ENCODE data around the gene ARHGEF38.

ARHGEF38 gene

DNA sequence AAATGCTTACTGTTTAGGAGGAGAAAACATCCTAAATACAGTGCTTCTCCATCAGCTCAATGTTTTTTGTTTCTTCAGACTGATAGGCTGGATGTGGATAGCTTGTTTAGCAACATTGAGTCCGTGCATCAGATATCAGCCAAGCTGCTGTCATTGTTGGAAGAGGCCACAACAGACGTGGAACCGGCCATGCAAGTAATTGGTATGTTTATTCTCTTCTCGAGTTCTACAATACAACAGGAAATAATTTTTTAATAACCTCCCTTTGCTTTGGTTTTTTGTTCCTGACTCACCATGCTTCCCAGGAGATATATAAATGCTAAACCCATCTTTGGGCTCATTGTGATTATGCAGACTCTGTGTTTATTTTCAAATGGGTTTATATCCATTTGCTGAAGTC lies 60.9 kb downstream of the ARHGEF38 start:
- DNase-seq (no peak), ATAC-seq (no peak)

DNA sequence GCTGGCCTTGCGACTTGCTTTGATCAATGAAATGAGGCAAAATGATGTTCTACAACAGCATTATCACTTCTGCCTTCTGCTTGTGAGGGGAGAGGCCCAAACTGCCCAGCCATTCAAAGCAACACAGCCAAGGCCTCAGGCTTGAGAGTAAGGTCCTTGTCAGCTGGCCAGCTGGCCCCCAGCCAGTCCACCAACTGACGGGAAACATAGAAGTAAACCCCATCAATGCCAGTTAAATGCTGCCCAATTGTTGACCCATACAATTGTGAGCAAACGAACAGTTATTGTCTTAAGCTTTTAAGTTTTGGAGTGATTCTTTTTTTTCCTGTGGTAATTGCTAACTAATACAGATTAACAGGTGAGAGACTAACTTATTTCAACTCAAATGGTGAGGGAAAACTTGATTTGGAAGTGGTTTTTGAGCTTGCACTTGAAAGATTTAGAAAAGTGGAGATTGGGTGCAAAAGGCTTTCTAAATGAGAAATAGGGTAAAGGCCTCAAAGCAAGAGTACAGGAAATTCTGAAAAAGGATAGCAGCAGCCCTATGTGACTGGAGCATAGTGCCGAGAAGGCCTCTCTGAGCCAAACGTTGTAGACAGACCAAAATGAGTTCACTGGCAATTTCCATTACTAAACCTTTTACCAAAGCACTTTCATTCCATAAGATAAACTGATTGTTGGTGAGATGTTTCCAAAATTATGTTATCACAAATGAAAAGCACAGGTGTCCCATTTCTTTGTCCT lies 66.9 kb downstream of the ARHGEF38 start:
- DNase-seq (no peak), ATAC-seq (no peak)

DNA sequence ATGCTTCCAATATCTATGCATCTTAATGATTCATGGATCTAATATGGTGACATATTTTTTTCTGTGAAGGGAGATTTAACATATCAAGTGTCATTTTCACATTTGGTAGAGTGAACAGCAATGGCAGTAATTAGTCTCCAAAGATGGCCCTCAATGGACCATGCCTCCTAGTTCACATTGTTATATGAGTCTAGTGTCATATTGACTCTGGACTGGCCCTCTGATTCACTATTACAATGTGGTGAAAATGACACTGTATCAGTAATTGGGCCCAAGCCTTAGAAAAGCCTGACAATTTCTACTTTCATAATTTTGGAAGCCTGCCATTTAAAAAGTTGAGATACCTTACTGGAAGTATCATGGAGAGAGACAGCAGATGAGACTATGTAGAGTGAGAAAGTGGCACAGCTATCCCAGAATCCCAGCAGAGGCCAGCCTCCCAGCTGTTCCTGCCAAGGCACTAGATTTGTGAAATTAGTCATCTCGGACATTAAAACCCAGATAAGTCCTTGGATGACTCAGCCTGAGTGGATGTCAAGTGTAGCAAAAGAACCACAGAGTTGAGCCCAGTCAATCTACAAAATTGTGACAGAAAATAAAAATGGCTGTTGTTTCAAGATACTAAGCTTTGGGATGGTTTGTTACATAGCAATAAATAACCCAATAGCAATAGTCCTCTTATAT lies 68.4 kb downstream of the ARHGEF38 start:
- no peak for ATAC-seq
- DNase-seq, result no peak

DNA sequence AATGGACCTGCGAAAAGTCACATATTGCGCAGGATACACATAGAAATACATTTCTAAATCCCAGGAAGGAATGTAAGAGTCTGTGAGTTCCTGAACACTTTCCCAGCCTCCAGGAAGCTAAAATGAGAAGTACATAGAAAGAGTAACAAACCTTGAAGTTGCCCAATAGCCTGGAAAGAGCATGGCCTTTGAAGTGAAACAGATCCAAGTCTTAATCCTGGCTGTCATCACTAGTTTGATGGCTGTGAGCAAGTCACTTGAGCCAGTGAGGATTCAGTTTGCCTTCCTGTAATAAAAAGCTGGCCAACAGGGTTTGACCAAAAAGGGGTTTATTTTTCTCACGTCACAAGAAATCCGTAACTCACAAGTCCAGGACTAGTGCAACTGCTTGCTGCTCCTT lies 69.8 kb downstream of the ARHGEF38 start:
- DNase-seq (no peak), ATAC-seq (no peak)

DNA sequence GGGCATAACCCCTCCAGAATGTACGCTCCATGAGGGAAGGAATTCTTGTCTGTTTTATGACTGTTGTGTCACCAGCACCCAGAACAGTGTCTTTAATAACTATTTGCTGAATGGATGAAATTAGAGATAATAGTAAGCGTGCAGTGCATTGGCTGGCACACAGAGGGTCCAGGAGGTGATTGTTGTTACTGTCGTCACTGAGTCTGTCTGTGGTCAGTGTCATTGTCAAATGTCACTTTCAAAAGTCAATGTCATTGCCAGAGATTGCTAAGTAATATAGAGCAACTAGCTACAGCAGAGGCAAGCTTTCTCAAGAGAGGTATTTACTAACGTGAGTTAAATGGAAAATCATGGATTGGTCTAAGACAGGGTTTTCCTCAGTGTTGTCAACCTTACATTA lies 70.7 kb downstream of the ARHGEF38 start:
- ATAC-seq, result no peak
- no peak for DNase-seq

DNA sequence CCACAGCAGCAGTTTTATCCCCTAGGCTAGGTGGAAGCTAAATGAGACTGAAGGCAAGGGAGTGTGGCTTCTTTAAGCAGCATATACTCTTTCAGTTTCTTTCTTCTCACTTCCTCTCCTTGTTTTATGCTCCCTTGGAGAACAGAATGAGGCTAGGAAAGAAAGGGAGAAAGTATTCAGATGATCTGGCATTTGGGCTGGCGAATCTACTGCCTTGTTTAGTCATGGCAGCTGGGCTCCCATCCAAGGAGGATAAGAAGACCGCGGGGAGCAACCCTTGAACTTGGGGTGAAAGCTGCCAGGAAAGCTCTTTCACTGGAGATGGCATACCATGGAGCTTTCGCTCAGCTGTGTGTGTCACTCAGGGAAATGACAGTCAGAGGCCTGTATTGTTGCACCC lies 72.1 kb downstream of the ARHGEF38 start:
- no peak for ATAC-seq
- DNase-seq, result no peak

DNA sequence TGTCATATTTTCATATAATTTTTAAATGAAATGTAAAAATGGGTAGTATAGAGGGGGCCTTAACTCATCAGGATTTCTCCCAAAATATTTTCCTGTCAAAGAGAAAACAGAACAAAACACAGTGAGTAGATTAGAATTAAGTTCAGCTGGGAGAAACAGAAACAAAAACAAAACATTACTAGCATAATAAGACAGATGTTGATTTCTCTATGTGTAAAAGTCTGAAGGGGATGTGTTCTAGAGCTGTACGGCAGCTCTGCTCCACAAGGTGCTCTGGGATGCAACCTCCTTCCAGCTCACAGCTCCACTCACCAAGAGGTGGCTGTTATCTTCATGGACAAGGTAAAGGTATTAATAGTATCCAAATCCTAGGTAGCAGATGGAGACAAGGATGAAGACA lies 72.8 kb downstream of the ARHGEF38 start:
- no peak for ATAC-seq

DNA sequence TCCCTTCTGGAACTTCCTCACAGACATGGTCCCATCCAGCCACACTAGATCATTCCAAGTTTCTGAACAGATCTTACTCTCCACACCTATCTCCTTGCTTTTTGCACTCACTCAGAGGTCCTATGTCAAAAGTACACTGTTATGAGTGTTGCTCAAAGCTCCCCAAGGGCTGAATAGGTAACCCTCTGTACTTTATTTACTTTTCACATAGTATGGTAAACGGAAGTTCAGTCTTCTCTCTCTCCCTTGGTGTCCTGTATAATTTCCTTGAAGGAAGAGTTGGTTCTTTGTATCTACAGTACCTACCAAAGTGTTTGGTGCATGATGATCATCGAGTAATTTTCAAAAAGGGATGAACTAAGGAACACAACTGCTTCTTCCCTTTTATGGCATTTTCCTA lies 74.4 kb downstream of the ARHGEF38 start:
- no peak for ATAC-seq
- no peak for DNase-seq

More for the DNA sequence above, 72.8 kb downstream of the ARHGEF38 start:
- no peak for DNase-seq

DNA sequence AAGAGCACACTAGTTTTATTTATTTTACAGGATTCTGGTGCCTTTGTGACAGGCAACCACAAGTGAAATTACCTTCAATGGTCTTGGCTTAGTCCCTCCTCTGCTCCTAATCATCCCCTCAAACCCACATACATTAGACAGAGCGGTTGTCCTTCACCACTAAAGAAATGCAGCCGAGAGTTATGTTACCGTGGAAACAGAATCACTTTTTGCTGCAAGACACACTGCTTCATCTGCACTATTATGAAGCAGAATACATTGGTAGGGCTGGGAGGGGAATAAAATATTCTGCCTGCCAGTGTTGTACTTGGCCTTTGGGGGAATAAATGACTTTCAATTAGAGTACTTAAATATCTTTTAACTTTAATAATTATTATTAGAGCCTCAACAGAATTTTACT lies 75.2 kb downstream of the ARHGEF38 start:
- ATAC-seq, result no peak

DNA sequence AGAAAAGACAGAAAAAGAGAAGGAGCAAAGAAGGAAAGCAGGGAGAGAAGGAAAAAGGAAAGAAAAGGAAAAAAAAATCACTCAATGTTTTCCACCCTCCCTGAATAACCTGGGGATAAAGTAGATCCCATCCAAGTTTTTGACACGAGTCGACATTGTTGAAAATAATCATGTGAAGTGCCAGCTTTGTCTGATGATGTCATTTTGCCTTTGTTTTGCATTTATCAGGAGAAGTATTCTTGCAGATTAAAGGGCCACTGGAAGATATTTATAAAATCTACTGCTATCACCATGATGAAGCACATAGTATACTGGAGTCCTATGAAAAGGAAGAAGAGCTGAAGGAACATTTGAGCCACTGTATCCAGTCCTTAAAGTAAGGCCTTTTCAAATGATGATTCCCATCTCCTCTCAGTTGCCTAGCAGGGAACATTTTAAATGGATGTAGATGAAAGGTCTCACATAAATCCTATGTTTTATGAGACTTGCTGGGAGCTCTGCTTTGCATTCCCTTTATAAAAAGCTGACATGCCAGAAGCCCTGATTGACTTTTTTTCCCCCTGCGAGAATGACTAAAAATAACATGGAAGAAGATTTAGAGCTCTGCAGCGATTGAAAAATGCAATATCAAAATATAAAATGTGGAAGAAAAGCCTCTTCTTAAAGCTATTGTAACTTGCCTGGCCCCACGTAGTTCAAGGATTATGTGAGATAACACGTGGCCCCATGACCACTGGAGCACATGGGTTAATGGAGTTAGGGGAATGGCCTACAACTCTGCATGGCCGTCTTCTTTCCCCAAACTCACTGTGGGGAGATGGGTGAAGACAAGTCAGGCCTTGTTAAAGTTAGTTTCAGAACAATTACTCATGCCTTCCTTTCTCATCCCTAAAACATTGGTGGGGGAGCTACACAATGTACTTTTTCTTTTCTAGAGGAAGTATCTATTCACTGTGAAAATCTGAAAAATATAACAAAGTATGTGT lies 78.5 kb downstream of the ARHGEF38 start:
- no peak for DNase-seq
- no peak for ATAC-seq

More for the DNA sequence above, 75.2 kb downstream of the ARHGEF38 start:
- no peak for DNase-seq

DNA sequence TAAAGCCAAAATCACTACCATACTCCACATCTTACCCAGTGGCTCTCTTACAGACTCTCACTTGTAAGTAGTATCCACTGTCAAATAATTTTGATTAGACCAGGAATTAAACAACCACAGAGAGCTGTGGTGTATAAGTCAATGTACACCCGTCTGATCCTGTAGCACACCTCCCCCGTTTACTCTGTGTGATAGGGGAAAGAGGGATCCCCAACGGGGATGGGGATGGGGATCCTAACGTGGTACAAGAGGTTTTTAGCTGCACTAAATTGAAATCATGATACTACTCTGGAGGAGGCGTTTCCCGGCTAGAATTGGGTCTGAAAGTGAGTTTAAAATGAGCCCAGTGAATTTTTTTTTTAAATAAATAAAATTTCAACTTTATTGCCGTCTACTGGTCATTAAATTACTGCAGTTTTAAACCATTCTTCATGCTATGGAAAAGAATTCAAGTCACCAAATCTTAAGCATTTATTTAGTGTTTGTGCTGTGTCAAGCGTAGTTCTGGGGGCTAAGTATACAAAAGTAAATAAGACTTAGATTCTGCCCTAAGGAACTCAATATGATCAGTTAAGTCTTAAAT lies 79.5 kb downstream of the ARHGEF38 start:
- no peak for DNase-seq
- no peak for ATAC-seq

DNA sequence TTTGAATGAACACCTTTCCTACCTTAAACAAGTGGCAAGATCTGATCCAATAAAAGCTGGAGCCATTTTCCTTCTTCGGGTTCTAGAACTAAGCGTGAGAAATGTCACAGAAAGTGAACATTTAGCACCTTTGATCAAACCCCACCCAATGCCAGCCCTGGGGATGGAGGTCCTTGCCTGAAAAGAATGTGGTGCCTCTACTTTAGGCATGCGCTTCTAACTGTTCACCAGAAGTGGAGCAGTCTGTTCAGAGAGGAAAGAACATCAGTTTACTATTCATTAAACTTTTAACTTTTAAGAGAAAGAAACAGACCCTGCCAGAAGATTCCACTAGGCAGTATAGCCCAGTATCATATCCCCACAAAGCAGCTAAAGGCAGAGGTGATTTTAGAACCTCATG lies 80.2 kb downstream of the ARHGEF38 start:
- ATAC-seq (no peak), DNase-seq (no peak)

DNA sequence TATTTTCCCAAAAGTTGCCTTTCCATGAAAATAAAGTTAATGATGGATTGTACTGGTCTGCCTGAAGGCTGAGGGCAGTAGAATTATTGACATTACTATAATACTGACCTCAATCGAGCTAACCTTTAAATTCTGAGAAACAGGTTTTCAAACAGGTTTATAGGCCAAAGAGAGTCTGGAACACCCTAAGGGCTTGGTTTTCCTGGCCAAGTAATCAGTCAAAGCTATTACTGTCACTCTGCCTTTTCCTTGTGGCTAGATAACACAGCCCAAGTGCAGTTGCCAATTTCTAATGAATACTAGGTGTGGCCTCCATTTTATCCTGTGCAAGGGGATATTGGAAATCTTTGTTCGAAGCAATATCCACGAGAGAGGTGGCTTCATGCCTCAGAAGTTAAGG lies 80.8 kb downstream of the ARHGEF38 start:
- ATAC-seq, result no peak
- DNase-seq, result no peak

DNA sequence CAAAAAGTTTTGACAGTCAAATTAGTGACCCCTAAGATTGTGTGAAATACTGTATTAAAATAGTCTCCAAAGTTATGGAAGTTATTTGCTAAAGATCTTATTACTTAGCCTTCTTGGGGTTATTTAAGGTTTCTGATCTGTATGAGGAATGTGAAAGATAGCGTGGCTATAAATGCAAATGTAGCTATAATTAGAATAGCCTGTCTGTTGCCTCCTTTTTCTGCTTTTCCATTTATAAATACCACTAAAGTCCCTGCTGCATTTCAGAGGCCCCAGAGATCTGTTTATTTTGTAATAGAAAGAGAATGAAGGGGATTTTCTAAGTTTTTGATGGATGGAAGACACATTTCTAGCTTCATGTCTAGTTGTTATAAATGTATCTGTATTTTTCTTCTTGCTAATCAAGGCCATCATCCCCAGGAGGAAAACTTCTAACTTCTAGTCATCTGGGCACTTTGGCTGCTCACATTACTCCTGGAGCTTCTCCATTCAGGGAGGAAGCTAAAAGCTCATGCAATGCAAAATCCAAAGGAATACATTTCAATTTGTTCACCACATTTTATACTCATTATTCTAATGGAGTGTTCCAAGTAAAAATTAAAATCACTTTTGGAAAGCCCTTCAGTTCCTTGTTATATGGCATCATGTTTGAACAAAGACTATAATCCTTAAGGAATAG lies 82.1 kb downstream of the ARHGEF38 start:
- no peak for ATAC-seq
- DNase-seq, result no peak

DNA sequence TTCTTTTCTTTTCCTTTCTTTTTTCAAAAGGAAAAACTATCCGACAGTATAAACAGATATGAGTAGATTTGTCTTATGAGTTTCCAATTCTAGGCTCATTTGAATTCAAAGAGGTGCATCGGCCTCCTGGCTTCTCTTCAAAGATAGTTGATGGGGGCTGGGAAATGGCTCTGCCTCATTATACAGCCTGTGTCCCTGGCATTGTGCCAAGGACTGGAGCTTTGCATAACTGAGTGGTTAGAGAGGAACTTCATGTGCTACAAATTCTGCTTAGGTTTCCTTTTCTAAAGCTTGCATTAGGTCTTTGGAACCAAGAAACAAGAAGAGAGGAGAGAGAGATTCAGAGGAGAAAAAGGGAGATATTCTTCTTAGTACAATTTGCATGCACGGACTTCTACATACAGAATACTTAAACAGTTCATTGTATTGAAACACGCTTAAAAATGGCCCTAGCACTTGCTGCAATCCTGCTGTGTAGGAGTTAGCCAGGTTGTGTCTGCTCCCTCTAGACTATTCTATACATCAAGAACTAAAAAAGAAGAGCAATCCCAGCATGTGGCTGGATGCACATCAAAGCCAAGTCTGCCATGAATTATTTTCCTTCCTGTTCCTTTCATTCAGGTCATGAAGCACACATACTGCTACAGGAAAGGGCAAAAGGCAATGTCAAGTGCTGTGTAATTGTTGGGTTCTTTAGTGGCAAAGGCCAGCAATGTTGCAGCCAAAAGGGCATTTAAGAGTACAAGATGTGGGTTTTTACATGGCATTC lies 85.2 kb downstream of the ARHGEF38 start:
- DNase-seq (no peak), ATAC-seq (no peak)

DNA sequence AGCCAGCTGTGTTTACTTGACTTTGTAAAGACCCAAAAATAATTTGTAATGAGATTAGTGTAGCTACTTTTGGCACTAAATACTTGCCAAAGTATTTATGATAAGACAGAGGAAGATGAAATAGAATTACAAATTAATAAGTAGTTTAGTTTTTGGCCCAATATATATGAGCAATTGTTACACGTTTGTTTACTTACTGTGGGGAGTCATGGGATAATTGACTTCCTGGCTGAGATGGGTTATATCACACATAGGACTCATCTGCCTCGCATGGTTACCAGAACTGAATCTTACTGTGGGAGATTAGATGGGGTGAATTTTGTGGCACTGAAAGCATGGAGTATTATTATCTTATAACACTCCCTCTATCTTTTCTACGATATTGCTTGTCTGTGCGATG lies 89.4 kb downstream of the ARHGEF38 start:
- no peak for DNase-seq
- no peak for ATAC-seq

DNA sequence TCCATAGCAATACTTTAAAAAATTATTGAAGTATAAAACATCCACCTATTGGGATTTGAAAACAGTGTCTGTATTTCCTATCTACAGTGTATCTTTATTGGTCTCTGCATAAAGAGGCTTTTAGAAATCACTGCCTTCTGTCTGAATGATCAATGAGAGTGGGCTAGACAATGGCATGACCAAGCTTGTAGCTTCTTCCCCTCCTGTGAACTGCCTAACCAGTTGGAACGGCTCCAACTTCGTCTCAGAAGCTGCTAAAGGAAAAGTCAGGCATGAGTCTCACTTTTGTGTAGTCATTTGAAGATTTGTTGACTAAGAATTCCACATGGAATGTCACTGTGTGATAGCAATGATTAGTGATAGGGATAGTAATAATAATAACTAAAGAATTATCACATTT lies 91.8 kb downstream of the ARHGEF38 start:
- ATAC-seq, result no peak
- DNase-seq, result no peak

DNA sequence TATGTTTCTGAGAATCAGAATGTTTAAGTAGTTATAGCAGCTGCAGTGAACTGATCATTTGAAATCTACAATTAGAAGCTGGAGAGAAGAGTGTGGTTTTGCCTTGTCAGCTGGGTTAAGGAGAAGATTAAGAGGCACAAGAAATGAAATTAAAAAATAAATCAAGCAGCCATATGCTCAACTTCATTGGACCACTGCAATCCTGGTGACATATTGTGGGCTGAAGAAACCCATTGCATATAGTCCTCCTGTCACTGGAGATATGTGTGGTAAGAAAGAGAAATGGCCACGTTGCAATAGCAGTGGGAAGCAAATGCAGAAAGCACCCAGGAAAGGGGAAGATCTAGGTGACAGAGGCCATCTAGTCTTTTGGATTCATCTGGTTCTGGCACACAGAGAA lies 93.0 kb downstream of the ARHGEF38 start:
- ATAC-seq (no peak), DNase-seq (no peak)

DNA sequence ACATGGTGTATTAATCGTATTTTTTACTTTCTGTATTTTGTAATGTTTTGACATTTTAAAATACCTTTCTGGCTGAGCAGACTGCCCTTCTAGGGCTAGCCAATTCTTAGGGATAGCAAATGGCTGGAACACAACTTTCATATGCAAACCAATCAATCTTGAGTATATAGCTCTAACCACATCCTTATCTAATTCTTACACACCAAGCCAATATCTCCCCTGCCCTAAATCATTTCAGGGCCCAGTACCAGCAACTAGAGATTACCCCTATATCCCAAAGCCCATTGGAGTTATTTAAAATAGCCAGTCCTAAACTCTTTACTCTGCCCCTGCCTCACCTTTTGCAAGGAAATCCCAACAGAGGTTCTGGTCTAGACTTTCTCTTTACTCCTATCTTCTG lies 97.8 kb downstream of the ARHGEF38 start:
- DNase-seq, result no peak
- no peak for ATAC-seq

DNA sequence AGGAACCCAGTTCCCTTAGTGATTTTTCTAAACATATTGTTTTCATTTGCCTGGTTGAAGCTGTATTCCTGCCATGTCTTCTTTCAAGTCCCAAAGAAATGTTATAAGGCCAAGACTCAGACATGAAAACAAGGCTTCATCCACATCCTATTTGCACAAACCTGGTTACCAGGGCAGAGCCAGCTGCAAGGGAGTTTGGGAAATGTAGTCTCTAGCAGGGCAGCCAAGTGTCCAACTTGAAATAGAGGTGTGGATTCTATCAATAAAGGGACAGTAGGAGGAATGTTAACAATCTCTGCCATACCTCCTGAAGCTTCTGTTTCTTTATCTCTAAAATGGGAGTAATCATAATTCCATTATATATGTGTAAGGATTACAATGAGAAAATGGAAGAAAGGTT lies 99.5 kb downstream of the ARHGEF38 start:
- ATAC-seq (no peak), DNase-seq (no peak)

DNA sequence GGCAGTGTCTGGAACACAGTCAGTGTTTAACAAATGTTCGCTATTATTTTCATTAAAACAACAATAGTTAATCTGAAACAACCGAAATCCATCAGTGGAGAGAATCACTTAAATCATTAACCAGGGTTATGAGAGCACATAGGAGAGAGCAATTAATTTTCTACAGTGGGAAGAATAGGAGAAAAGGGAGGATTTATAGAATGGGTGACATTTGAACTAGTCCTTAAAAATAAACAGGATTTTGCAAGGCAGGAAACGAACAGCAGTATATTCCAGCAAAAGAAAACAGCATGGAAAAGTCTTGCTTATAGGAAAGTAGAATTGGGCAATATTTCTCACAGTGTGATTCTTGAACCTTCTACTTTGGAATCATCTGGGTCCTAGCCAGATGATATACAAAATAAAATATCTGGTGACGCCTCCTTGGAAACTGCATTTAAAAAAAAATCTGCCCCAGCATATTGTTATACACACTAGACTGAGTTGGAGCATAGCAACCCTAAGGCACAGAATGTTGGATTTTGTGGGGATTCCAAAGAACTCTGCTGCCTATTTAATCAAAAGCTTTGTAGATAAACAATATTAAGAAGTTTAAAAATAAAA lies 100.0 kb downstream of the ARHGEF38 start:
- ATAC-seq (no peak), DNase-seq (no peak)
